ENCODE measurements around the gene FUT3. TPM values are rescaled to one million over a fixed set of nuclear protein-coding genes. Genes with fewer than 3 reads are reported as not detected.
"Not testable (repeated sequence)": the region's sequence is repeated elsewhere in the genome, so short reads cannot be mapped to it uniquely, and the experiment has no call there.

The FUT3 gene
- total and polyA plus RNA-seq, 5 experiments from 2014 or later, result 0.16 TPM; not detected in 4

DNA sequence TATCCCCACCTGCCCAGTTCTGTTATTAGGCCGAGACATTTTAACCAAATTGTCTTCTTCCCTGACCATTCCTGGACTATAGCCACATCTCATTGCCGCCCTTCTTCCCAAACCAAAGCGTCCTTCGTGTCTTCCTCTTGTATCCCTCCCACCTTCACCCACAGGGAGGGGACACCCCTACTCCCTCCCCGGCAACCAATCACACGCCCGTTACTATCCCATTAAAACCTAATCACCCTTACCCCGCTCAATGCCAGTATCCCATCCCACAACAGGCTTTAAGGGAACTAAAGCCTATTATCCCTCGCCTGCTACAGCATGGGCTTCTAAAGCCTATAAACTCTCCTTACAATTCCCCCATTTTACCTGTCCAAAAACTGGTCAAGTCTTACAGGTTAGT is 3.9 kb upstream of the FUT3 start:
- H3K4me3 Mint-ChIP-seq, DNase-seq, H3K4me1 Mint-ChIP-seq, H3K27ac Mint-ChIP-seq, POLR2A ChIA-PET, H3K27me3 Mint-ChIP-seq, H3K36me3 Mint-ChIP-seq, ATAC-seq, H3K9me3 Mint-ChIP-seq: not testable (repeated sequence)

- H3K4me3 Mint-ChIP-seq, H3K36me3 Mint-ChIP-seq, DNase-seq, POLR2A ChIA-PET, H3K27me3 Mint-ChIP-seq, H3K27ac Mint-ChIP-seq, H3K9me3 Mint-ChIP-seq, H3K4me1 Mint-ChIP-seq, ATAC-seq: not testable (repeated sequence)
Measured at GRCh38 chr19:5854121-5854520, 2.9 kb upstream of the FUT3 start.

- ATAC-seq (no peak), DNase-seq (no peak)
- H3K27ac Mint-ChIP-seq, result peak overlapping the region in 2 of 10 donors; percentile 14 to 24
- H3K9me3 Mint-ChIP-seq, result no peaks in the 10 kb centered on the region
- POLR2A ChIA-PET, result no interaction called here
- peaks cover 0 to 7% (median 5%) of the 10 kb centered on the region in 4 donors for H3K4me1 Mint-ChIP-seq
- H3K4me3 Mint-ChIP-seq, result no peak overlapping the region
- H3K36me3 Mint-ChIP-seq, result no peaks in the 10 kb centered on the region
- no peaks in the 10 kb centered on the region for H3K27me3 Mint-ChIP-seq
Measured at GRCh38 chr19:5850743-5851293, 431 bp downstream of the FUT3 start.

GRCh38 chr19:5850189-5850588 is 1.1 kb downstream of the FUT3 start:
- no peaks in the 10 kb centered on the region for H3K27me3 Mint-ChIP-seq
- no peak for ATAC-seq
- H3K9me3 Mint-ChIP-seq, result no peaks in the 10 kb centered on the region
- H3K4me1 Mint-ChIP-seq, result peaks cover 0 to 7% (median 5%) of the 10 kb centered on the region in 4 donors
- no peaks in the 10 kb centered on the region for H3K36me3 Mint-ChIP-seq
- H3K4me3 Mint-ChIP-seq, result no peak overlapping the region
- POLR2A ChIA-PET, result no interaction called here
- H3K27ac Mint-ChIP-seq, result no peak overlapping the region
- no peak for DNase-seq

DNA sequence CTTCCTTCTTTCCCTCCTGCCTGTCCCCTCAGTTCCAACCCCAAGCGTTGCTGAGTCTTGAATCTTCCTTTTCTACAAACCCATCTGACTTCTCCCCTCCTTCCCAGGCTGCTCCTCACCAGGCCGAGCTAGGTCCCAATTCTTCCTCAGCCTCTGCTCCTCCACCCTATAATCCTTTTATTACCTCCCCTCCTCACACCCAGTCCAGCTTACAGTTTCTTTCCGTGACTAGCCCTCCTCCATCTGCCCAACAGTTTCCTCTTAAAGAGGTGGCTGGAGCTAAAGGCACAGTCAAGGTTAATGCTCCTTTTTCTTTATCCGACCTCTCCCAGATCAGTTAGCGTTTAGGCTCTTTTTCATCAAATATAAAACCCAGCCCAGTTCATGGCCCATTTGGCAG is 2.6 kb downstream of the FUT3 start:
- H3K36me3 Mint-ChIP-seq, H3K4me1 Mint-ChIP-seq, H3K27ac Mint-ChIP-seq: not testable (repeated sequence)

GRCh38 chr19:5847846-5848245 is 3.4 kb downstream of the FUT3 start:
- H3K9me3 Mint-ChIP-seq, H3K27me3 Mint-ChIP-seq, H3K4me1 Mint-ChIP-seq, POLR2A ChIA-PET, ATAC-seq, H3K27ac Mint-ChIP-seq, H3K36me3 Mint-ChIP-seq, H3K4me3 Mint-ChIP-seq, DNase-seq: not testable (repeated sequence)

More for the DNA sequence above, 2.6 kb downstream of the FUT3 start:
- ATAC-seq, H3K9me3 Mint-ChIP-seq, POLR2A ChIA-PET, H3K4me3 Mint-ChIP-seq, H3K27me3 Mint-ChIP-seq, DNase-seq: not testable (repeated sequence)

DNA sequence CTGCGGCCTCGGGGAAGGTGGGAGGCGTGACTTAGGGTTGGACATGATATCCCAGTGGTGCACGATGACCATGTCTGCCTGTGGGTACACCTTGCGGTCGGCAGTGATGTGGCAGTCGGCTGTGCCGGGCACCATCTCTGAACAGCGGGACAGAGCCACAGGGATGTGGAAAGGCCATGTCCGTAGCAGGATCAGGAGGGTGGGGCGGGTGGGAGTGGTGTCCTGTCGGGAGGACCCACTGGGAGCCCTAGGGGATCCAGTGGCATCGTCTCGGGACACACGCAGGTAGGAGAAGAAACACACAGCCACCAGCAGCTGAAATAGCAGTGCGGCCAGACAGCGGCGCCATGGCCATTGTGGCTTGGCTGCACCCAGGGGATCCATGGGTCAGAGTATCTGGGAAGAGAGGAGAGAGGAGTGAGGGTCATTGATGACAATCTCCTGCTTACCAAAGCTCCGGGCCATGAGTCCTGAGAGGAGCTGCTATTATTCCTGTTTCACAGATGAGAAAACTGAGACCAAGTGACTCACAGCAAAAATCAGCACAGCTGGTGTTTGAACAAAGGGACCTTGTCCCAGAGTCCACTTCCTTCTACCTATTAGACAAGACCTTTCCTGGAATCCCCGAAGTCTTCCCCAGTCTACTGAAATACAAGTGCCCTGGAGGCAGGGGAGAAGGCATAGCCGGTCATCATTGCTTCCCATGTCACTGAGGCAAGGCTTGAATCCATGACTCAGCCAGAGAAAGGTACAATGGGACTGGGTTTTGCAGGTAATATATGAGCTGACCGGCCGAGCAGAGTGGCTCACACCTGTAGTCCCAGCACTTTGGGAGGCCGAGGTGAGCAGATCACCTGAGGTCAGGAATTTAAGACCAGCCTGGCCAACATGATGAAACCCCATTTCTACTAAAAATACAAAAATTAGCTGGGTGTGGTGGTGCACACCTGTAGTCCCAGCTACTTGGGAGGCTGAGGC is 6.5 kb downstream of the FUT3 start:
- peaks cover 0 to under 1% (median under 1%) of the 10 kb centered on the region in 4 donors for H3K4me1 Mint-ChIP-seq
- H3K27me3 Mint-ChIP-seq, result no peaks in the 10 kb centered on the region
- H3K4me3 Mint-ChIP-seq, result no peak overlapping the region
- H3K27ac Mint-ChIP-seq, result no peak overlapping the region
- ATAC-seq (no peak), DNase-seq (no peak)
- POLR2A ChIA-PET, result no interaction called here
- H3K9me3 Mint-ChIP-seq, result no peaks in the 10 kb centered on the region
- no peaks in the 10 kb centered on the region for H3K36me3 Mint-ChIP-seq

DNA sequence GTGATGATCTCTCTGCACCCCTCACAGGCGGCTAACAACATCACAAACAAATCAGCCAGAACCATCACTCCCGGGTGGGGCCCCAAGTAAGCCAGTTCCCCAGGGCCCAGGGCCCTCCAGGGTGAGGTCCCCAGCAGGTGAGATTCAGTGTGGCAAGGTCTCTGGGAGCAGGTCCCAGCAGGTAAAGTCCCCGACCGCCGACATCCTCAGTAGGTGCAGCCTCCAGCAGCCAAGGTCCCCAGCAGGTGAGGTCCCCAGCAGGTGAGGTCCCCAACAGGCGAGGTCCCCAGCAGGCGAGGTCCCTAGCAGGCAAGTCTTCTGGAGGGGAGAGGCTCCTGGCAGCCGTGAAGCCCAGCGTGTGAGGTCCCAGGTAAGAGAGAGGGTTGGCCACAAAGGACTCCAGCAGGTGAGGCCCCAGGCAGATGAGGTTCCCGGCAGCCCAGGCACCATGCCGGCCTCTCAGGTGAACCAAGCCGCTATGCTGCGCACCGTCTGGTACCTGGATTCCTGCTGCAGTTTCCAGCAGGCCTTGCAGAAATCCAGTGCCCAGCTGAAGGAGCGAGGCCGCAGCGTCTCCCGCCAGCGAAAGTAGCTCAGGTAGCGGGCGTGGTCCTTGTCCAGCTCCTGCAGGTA is 7.8 kb downstream of the FUT3 start:
- H3K4me3 Mint-ChIP-seq, result no peak overlapping the region
- DNase-seq (no peak), ATAC-seq (no peak)
- H3K27ac Mint-ChIP-seq, result no peak overlapping the region
- no peaks in the 10 kb centered on the region for H3K36me3 Mint-ChIP-seq
- H3K27me3 Mint-ChIP-seq, result peaks cover 0 to 1% (median 0%) of the 10 kb centered on the region in 5 donors
- H3K4me1 Mint-ChIP-seq, result peaks cover 2 to 14% (median 8%) of the 10 kb centered on the region in 4 donors
- POLR2A ChIA-PET, result no interaction called here
- H3K9me3 Mint-ChIP-seq, result no peaks in the 10 kb centered on the region

- POLR2A ChIA-PET, H3K27ac Mint-ChIP-seq, DNase-seq, H3K36me3 Mint-ChIP-seq, H3K4me3 Mint-ChIP-seq, ATAC-seq, H3K9me3 Mint-ChIP-seq: not testable (repeated sequence)
- Mint-ChIP-seq H3K27me3 (peaks cover 0 to 13% (median 0%) of the 10 kb centered on the region in 5 donors), H3K4me1 (peaks cover 4 to 21% (median 14%) of the 10 kb centered on the region in 4 donors)
Measured at GRCh38 chr19:5841735-5842111, 9.5 kb downstream of the FUT3 start.

- ATAC-seq (no peak), DNase-seq (no peak)
- Mint-ChIP-seq H3K4me3 (peak within 1 kb of the TSS in 2 of 10 donors; percentile 19 to 45), H3K27ac (peak within 1 kb of the TSS in 1 of 10 donors; percentile 83), H3K27me3 (peaks cover 0 to 13% (median 0%) of the 10 kb centered on the region in 5 donors), H3K9me3 (no peaks in the 10 kb centered on the region), H3K36me3 (no peaks in the 10 kb centered on the region), H3K4me1 (peaks cover 4 to 21% (median 14%) of the 10 kb centered on the region in 4 donors)
- POLR2A ChIA-PET, result interaction anchor here (2.8 kb wide), 1 partner anchor 11 kb away, joined by 13 read pairs; no protein-coding TSS in a partner anchor
Measured at GRCh38 chr19:5839065-5840017, 11.9 kb downstream of the FUT3 start, which contains the start of gene FUT6. TSS of gene FUT6 (minus strand) at chr19:5839702. CDS start at chr19:5832567, 7,135 bp downstream.

DNA sequence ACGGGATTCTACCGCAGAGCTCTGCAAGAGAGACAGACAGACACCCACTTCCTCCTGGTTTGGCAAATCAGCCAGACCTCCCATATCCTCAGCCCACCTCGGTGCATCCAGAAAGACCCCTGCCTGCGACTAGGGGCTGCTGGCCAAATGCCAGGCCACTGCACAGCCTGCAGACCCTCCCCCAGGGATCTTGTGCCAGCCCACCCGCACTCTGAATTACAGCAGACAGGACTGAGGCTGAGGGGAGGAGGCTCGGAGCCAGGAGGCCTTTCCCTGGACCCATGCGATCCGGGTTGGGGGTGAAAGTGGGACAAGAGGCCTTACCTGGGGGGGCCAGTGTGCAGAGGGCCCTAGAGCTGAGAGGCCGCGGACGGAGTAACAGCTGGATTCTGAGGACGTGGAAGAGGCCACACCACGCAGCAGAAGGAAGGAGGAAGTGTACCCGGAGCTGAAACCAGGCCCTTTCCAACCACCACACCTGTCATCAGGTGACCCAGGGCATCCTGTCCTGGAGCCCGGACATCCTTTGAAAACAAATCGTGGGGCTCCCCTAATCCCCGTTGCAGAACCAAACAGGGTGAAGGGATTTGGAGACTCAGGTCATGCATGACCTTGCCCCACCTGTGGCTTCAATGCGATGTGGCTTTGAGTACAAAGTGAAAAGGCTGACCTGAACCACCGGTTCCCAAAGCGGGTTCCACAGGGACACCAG is 12.7 kb downstream of the FUT3 start:
- Mint-ChIP-seq H3K4me1 (peaks cover 4 to 21% (median 14%) of the 10 kb centered on the region in 4 donors), H3K36me3 (no peaks in the 10 kb centered on the region), H3K9me3 (no peaks in the 10 kb centered on the region), H3K4me3 (peak overlapping the region in 2 of 10 donors; percentile 19 to 45), H3K27ac (peak overlapping the region in 3 of 10 donors; percentile 73 to 91 (median 83)), H3K27me3 (peaks cover 0 to 15% (median 0%) of the 10 kb centered on the region in 5 donors)
- DNase-seq, result no peak
- ATAC-seq, result no peak
- POLR2A ChIA-PET, result interaction anchor here (2.8 kb wide), 1 partner anchor 10 kb away, joined by 13 read pairs; no protein-coding TSS in a partner anchor

All from naive thymus-derived CD8-positive, alpha-beta T cell (primary cell).